Left colon (tissue), 2 donors: ENCODE results near the gene NUCB1. TPM values are rescaled to one million over a fixed set of nuclear protein-coding genes. Genes with fewer than 3 reads are reported as not detected.
"Not testable (repeated sequence)": the region's sequence is repeated elsewhere in the genome, so short reads cannot be mapped to it uniquely, and the experiment has no call there.

Experiments
- ATAC-seq: fragments of 200-7000 bp; cut with Tn5 transposase; one replicate; pipeline ENCODE4 v1.9.1; 2020; ENCODE audit warnings: mild to moderate bottlenecking, moderate library complexity
- DNase-seq, 2 donors: peaks; one replicate each; pipeline ENCODE4 v3.0.0-alpha.2; 2020
- intact Hi-C, 2 donors: fragments of 100-400 bp; cut with DNase I in 1 of 2; cut with micrococcal nuclease in 1 of 2; formaldehyde crosslinking; loops; one replicate each; pipeline versions ENCODE4 v1.11.2 to v1.14.0; 2022; cut with DNase I, micrococcal nuclease
- long read RNA-seq: library from polyadenylated mRNA; unstranded; transcript quantifications from one replicate; pipeline ENCODE4 v2.0.0, GENCODE V29; 2021
- total RNA-seq, 2 donors: library from RNA; stranded (reverse); fragmentation: NEBNext Ultra II Directional; extraction: Animal tissue kit (Norgen Biotek cat#: 25700); gene quantifications; one replicate each; pipeline ENCODE4 v1.2.1, GENCODE V29; 2021
- donor health status: DM: no; HTN: no; CAD: no.
- donor health status: DM: yes; HTN: yes; CAD: no.

NUCB1 gene
- total RNA-seq, result 100 to 1,000 TPM; 207 to 210 TPM
- long read RNA-seq, transcript NUCB1-201 (13 exons, 2,668 nt), result major isoform, 108 of 161 reads
- long read RNA-seq, partial matches to known transcripts, result 44 of 161 reads
- long read RNA-seq, other reads (novel, unspliced or antisense), result 9 of 161 reads

DNA sequence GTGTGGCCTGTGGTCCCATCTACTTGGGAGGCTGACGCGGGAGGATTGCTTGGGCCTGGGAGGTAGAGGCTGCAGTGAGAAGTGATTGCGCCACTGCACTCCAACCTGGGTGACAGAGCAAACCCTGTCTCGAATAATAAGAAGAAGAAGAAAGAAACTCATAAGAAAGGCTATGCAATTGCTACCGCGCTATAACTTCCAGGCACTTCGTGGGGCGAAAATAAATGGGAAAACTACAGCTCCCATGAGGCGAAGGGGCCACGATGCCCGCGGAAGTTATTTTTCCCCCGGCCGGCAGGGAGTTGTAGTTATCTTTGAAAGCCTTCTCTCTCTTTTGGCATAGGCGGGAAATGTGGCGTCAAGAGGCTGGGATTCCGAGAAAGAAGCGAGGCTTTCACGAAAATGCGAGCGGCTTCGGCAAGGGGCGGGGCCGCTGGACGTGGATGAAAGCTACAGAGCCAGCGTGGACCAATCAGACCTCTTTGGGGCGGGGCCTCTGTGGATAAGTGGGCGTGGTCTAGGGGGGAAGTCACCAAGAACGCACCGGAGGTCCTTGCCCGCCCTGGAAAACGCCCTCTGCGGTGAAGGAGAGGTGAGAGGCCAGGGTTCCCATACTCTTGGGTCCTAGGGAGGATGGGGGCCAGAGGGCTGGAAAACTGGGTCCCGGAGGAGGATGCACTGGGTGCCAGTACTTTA lies at the start of gene NUCB1:
NUCB1 (plus strand) TSS at position 532 of the 696 bp plus-strand sequence. CDS start 485 bp downstream, outside the sequence.
- intact Hi-C loops, result no loop called here
- peak; percentile 98 for ATAC-seq
- DNase-seq, result peak; percentile 99

DNA sequence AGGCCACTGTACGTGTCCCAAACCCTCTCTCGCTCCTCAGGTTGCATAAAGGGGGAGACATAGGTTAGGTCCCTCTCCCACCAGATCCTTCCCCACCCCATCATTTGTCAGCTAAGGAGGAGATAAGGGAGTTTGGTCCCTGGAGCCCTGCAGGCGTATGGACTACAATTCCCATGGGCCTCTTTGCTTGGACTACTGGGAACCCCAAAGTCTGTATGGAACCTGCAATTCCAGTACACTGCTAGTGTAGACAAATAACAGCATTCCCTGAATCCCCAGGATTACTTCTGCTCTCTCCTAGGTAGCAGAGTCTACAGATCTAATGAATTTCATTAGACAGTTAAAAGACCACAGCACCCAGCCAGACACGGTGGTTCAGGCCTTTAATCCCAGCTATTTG lies 47.8 kb upstream of the NUCB1 start:
- intact Hi-C loops, result no loop called here
- no peak for ATAC-seq
- DNase-seq, result no peak

DNA sequence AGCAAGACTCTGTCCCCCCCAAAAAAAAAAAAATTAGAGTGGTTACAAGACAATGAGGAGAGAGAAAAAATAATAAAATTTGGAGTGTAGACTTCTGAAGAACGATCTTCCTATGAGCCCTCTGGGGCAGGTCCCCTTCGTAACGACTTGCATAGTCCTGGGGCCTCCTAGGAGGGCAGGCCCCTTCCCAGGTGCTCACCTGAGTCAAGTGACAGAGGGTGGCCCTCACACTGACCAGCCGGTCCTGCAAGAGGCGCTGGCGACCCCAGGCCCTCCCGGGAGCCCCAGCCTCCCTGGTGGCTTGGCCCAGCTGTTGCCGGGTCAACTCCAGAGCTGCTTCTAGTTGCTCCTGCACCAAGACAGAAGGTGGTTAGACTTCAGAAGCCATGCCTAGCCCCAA lies 46.6 kb upstream of the NUCB1 start:
- ATAC-seq (no peak), DNase-seq (no peak)
- intact Hi-C loops, result no loop called here

DNA sequence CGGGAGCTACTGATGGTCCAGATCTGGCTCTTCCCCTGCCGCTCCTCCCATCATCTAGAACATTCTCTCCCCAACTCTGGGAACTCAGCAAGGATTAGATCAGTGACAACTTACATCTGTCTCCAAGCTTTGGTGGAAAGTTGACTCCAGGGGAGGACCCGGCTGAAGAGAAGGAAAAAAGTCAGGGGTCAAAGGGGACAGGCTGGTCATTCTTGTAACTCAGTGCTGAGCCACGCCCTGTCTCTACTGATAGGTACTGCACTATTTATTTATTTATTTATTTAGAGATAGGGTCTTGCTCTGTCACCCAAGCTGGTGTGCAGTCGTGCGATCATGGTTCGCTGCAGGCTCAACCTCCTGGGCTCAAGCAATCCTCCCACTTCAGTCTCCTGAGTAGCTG lies 46.0 kb upstream of the NUCB1 start:
- DNase-seq (no peak), ATAC-seq (no peak)
- intact Hi-C loops, result no loop called here

DNA sequence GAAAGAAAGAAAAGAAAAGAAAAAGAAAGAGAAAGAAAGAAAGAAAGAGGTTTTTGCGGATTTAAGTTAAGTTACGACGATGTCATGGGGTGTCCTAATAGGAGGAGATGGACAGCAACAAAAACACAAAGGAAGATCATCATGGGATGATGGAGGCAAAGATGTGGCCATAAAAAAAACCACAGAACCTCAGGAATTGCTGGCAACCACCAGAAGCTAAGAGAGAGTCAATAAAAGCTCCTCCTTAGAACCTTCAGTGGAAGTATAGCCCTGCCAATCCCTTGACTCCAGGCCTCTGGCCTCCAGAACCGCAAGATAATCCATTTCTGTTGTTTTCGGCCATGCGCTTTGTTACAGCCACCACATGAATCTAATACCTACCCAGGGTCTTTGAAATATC lies 43.2 kb upstream of the NUCB1 start:
- intact Hi-C loops, result no loop called here
- ATAC-seq, result no peak
- no peak for DNase-seq

DNA sequence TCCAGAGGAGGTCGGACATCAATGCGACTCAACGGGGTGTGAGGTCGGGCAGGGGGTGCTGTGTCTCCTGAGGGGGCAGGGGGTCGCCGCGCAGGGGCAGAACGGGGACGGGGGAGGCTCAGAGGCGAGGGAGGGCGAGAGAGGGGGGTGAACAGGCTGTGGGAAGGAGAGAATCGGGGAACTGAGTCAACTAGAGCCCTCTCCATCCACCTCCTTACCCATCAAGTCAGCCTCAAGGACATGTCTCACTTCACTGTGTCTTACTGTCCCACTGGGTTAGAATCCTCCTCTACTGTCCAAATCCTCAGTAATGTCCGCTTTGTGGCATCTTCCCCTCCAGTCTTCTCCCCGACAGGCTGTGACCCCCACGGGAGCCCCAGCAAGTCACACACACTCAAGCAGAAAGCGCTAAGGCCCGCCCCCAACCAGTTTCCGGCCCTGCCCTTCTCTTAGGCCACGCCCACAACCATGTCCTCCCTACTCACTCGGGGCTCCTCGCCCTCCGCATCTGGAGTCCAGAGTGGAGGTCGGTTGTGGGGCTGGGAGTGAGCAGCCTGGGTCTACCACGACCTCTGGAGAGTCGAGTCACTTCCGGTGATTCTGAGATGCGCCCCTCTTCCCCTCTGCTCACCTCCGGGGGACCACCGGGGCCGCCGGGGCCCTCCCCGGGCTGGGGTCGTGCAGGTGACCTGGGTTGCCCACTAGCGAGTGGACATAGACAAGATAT lies 41.0 kb upstream of the NUCB1 start:
- intact Hi-C loops, result no loop called here
- ATAC-seq (peak; percentile 64), DNase-seq (peak; percentile 51 to 61)

DNA sequence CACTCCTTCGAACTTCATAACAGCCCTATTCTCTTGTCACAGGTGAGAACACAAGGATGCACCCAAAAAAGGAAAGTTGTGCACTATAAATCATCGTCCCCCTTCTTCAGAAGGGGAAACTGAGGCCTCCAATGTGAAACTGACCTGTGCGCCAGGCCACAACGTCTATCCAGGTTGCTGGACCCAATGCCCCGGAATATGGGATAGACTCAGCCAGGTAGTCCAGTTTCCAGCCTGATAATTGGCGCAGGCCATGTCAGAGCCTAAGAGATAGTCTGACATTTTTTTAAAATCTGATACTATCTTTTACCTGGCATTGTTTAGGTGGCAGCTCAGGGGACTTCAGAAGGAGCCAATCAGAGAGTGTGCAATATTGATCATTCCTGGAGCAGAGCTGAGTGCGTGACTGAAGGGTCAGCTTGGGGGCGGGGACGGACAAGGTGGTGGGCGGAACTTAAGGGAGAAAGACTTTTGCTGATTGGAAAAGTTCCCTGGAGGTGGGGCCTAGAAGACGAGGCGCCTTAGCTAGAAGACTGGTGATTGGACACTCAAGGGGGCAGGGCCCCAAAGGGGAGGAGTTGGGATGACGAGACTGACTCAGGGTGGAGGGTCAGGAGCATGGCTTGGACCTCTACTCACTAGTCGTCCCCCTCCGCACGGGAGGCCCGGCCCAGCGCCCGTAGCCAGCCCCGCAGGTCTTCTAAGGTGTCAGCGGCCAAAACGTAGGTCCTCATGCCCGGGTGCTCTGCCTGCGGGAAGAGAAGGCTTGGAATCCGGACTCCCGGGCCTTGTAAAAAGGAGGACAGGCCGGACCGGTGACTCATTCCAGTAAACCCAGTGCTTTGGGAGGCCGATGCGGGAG lies 40.2 kb upstream of the NUCB1 start:
- intact Hi-C loops, result no loop called here
- DNase-seq (no peak), ATAC-seq (peak; percentile 75)

DNA sequence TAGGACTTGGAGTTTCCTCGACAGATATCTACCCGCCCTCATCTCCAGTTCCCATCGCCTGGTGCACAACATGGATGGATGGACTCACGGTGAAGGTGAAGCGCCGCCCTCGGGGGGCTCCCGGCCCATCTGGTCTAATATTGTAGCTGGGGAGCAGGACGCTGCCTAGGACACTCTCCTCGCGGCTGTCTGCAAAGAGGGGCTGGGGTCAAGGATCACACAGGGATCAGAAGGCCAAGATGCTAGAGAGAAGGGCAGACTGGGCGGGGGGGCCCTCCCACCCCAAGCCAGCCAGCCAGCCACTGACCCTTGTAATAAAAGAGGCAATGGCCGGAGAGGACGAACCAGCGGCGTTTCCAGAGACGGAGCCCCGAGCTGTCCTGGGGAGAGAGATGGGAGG lies 38.8 kb upstream of the NUCB1 start:
- ATAC-seq, result no peak
- intact Hi-C loops, result no loop called here
- no peak for DNase-seq

DNA sequence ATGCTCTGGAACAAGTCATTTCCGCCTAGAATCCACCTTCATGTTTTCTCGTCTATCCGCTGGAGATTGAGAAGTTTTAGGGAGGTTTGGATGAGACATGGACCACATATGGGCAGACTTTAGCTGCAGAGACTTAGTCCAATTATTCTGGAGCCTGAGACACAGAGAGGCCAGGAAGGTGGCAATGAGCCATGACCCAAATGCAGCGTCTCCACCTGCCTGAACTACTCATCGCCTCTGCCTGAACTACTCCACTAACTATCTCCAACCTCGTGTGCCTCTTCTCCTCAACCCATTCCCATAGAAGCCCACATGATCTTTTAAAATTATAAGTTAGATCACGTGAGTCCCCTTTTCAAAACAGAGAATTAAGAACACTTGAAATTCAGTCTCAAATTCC lies 37.3 kb upstream of the NUCB1 start:
- ATAC-seq (no peak), DNase-seq (no peak)
- intact Hi-C loops, result no loop called here

DNA sequence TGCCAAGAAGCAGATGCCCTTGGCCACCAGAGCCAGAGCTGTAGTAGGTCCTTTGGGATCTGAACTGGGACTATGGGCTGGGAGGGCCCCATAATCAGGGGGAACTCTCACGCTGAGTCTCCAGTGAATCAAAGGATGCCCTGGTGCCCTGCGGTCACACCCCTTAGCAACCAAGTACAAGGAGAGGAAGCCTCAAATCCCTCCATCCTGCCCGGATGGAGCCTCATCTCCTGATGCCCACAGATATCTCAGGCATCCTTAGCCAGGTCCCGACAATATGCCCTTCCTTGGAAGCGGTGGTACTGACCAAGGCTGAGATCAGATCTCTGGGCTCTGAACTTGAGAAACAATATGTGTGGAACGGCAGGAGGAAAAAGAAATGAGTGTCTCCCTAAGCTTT lies 33.4 kb upstream of the NUCB1 start:
- no peak for ATAC-seq
- intact Hi-C loops, result no loop called here
- DNase-seq, result no peak

DNA sequence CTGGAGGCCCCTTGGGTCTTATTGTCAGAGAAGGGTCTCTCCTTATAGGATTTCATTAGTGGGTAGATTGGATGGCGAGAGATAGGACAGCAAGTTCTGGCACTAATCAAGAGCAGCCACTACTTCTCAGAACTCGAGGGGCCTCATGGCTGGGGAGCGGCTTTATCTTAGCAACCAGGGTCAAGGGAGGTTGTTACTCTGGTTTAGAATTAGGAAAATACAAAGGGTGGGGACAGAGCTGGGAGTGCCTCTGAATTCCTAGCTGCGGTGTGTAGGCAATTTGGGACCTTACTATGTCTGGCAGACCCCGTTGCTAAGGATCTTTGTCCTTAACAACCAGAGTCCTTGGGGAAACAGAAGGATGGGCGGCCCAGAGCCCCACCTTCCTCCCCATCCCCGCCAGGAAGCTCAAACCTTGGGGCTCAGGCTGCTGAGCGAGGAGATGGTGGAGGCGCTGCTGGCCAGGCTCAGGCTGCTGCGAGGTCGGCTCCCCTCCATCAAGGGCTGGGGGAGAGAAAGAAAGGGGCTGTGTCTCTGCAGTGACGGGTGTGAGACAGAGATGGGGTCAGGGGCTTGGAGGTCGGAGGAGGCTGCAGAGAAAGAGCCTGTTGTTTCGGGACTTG lies 32.9 kb upstream of the NUCB1 start:
- no peak for ATAC-seq
- DNase-seq, result no peak

DNA sequence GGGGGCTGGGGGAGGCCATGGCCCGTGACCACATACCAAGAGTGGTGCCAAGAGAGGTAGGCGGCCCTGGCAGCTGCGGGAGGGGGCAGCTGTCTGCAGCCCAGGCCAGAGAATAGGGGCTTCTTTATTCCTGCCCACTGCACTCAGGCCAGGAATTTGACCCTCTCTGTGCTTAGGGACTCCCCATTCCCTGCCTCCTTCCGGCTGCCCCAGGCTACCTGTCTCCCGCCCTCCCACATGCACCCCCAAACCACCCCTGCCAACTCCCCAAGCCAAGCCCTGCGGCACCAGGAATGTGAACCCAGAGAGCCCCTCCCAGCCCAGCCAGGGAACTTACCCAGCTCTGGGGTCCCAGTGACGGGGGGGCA lies 32.4 kb upstream of the NUCB1 start:
- DNase-seq, result no peak
- intact Hi-C loops, result no loop called here
- no peak for ATAC-seq

More for the DNA sequence above, 32.9 kb upstream of the NUCB1 start:
- intact Hi-C loops, result no loop called here

DNA sequence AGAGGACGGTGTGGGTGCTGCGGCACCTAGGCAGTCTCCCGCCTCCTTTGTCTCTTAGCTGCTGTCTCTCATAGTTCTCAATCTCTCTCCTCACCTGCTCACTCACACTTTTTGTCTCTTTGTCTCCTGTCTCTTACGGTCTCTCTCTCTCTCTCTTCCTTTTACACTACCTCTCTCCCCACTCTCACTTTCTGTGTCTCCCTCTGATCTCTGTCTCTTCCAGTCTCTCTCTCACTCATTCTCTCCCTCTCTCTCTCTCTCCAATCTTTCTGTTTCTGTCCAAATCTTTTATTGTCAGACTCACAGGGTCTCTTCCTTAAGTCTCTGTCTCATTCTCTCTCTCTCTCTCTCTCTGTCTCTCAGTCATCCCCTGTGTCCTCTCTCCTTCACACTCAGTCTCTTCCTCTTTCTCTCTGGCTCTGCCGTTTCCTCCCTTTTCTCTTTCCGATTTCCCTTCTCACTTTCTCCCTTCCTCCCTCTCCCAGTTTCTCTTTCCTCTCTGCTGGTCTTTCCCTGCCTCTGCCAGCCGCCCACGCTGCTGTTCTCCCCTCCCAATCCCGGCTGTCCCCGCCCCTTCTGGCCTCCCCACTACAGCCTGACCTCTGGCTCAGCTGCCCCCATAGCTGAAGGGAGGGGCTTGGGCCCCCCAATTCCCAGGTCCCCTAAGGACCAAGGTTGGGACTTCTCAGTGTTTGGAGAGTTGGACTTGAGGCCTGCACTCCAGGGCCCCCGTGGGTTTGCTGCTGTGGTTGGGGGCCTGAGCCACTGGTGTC lies 31.8 kb upstream of the NUCB1 start, which contains the start of gene PLEKHA4:
PLEKHA4 (minus strand) TSS at position 504 of the 773 bp plus-strand sequence. CDS start 997 bp downstream, outside the sequence.
- intact Hi-C loops, result no loop called here
- DNase-seq, result peak; percentile 41 to 60
- ATAC-seq, result no peak

DNA sequence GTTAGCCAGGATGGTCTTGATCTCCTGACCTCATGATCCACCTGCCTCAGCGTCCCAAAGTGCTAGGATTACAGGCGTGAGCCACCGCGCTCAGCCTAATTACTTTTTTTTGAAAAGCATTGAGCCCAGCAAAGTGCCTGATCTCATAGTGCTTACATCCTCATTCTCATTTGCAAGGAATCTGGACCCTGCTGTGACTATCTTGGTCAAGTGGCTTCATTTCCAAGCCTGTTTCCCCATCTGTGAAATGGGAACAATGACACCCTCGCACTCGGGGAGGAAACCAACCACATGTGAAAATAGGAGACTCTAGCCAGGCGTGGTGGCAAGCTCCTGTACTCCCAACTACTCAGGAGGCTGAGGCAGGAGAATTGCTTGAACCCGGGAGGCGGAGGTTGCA lies 30.1 kb upstream of the NUCB1 start:
- ATAC-seq, result no peak
- DNase-seq, result no peak
- intact Hi-C loops, result loop anchor here in 1 of 2 donors (10.0 kb wide), 1 partner anchor 95 kb away; the partner anchor contains the start of gene FTL

DNA sequence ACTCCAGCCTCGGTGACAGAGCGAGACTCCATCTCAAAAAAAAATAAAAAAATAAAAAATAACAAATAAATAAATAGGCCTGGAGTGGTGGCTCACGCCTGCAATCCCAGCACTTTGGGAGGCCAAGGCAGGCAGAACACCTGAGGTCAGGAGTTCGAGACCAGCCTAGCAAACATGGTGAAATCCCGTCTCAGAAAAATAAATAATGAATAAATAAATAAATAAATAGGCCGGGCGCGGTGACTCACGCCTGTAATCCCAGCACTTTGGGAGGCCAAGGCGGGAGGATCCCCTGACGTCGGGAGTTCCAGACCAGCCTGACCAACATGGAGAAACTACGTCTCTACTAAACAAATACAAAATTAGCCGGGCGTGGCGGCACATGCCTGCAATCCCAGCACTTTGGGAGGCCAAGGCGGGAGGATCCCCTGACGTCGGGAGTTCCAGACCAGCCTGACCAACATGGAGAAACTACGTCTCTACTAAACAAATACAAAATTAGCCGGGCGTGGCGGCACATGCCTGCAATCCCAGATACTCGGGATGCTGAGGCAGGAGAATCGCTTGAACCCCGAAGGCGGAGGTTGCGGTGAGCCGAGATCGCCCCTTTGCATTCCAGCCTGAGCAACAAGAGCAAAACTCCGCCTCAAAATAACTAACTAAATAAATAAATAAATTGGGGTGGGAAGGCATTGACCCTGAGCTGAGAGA lies 28.5 kb upstream of the NUCB1 start:
- intact Hi-C loops, result loop anchor here in 1 of 2 donors (10.0 kb wide), 1 partner anchor 93 kb away; the partner anchor contains the start of gene FTL
- not testable (repeated sequence) for DNase-seq, ATAC-seq

DNA sequence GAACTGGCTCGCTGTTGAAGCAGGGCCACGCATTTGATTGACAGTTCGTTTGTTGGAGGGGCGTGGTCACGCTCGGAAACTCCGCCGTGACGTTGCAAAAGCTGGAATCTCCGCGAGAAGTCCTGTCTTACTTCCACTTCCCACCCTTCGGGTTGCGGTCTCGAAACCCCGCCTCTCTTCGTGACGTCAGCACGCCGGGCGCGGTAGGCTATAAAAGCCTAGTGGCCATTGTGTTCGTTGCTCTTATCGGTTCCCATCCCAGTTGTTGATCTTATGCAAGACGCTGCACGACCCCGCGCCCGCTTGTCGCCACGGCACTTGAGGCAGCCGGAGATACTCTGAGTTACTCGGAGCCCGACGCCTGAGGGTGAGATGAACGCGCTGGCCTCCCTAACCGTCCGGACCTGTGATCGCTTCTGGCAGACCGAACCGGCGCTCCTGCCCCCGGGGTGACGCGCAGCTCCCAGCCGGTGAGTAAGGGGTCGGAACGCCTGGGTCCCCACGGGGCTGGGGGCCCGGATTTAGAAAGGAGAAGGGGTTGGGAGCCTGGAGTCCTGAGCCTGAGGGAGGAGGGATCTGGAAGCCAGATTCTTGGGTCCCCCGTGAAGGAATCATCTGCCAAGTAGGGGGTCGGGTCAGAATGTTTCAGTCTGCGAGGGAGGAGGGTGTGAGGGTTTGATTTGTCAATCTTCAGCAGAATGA lies 27.8 kb upstream of the NUCB1 start, which contains the start of gene PPP1R15A:
PPP1R15A (plus strand) TSS at position 240 of the 702 bp plus-strand sequence. CDS start 813 bp downstream, outside the sequence.
- intact Hi-C loops, result loop anchor here in 1 of 2 donors (10.0 kb wide), 1 partner anchor 92 kb away; the partner anchor contains the start of gene FTL
- peak; percentile 75 for ATAC-seq
- peak; percentile 97 to 98 for DNase-seq
